NB4 (cell line): ENCODE results near the gene SNED1.

ENCODE experiments used
- DNase-seq: peaks from one replicate; pipeline ENCODE4 v3.0.0; 2010; ENCODE audit warnings: low read depth
- H3K4me3 ChIP-seq: one replicate; pipeline ENCODE4 v1.5.1; 2011; ENCODE audit warnings: mild to moderate bottlenecking, low read depth, low read length, moderate library complexity
- CTCF ChIP-seq: IDR thresholded peaks from one replicate; pipeline ENCODE4 v1.5.1; 2012; ENCODE audit warnings: low read depth, low read length
- MAX ChIP-seq: IDR thresholded peaks from 2 replicates; pipeline ENCODE4 v1.6.1; 2011; ENCODE audit warnings: low read depth, low read length
- MYC ChIP-seq: IDR thresholded peaks from 2 replicates; pipeline ENCODE4 v1.6.1; 2011; ENCODE audit warnings: low read depth, low read length
- POLR2A ChIP-seq: IDR thresholded peaks from 2 replicates; pipeline ENCODE4 v1.6.1; 2011; ENCODE audit warnings: mild to moderate bottlenecking; ENCODE audit not compliant: insufficient read length; ENCODE audit errors: extremely low read depth

The SNED1 gene

GRCh38 chr2:241094924-241095420, 96.6 kb downstream of the SNED1 start:
- DNase-seq, result no peak
- no peak overlapping the region for H3K4me3 ChIP-seq
- TF ChIP-seq MAX, result no peak
- no peak for TF ChIP-seq POLR2A
- TF ChIP-seq CTCF, result no peak
- no peak for TF ChIP-seq MYC

- H3K4me3 ChIP-seq, result no peak overlapping the region
- no peak for TF ChIP-seq MAX
- no peak for TF ChIP-seq POLR2A
- TF ChIP-seq CTCF, result no peak
- no peak for TF ChIP-seq MYC
- no peak for DNase-seq
These were observed 97.3 kb downstream of the SNED1 start for GRCh38 chr2:241095594-241096290.

- TF ChIP-seq CTCF (no peak), POLR2A (no peak), MAX (no peak), MYC (no peak)
- no peak overlapping the region for H3K4me3 ChIP-seq
These were observed 98.6 kb downstream of the SNED1 start for GRCh38 chr2:241096979-241097378.

GRCh38 chr2:241099246-241099645, 100.8 kb downstream of the SNED1 start:
- no peak overlapping the region for H3K4me3 ChIP-seq
- no peak for TF ChIP-seq MAX
- TF ChIP-seq POLR2A, result no peak
- TF ChIP-seq CTCF, result no peak
- no peak for TF ChIP-seq MYC
- DNase-seq, result no peak

More at GRCh38 chr2:241096979-241097378, 98.6 kb downstream of the SNED1 start:
- DNase-seq, result no peak

- peak; percentile 50 for TF ChIP-seq MAX
- peak; percentile 66; the same call in 1 of the 2 replicates for TF ChIP-seq MYC
- TF ChIP-seq POLR2A, result peak; percentile 69
- TF ChIP-seq CTCF, result no peak
- H3K4me3 ChIP-seq, result peak within 1 kb of the TSS; percentile 94
- DNase-seq, result peak; percentile 92
These were observed 103.9 kb downstream of the SNED1 start, which contains the start of gene MTERF4 for GRCh38 chr2:241102239-241102803. TSS of gene MTERF4 (minus strand) at chr2:241102287. CDS start at chr2:241102273, 14 bp downstream.
